ENCODE measurements around the gene RAI14. TPM values are rescaled to one million over a fixed set of nuclear protein-coding genes. Genes with fewer than 3 reads are reported as not detected.

Gene RAI14
- total RNA-seq, 1 donor from 2014 or later: 127 TPM

DNA sequence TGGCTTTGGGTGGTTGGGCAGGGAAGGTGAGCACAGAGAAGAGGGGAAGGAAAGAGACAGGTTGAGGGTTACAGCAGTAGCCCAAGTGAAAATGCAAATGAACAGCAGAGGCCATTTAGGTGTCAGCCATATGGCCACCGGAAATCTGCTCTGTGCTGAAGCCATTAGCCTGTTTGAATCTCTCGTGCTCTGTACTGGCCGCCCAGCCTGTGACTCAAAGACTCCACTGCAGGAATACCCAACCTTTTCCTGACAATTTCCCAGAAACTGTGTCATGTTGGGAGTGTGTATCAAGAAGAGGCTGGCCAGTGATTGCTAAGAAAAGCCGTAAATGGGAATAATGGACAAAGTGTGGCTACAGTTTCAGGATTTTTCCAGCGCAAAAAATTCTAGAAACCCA lies 35.9 kb upstream of the RAI14 start:
- peaks cover 2% of the 10 kb centered on the region for H3K27me3 Mint-ChIP-seq (ENCODE audit: unreplicated experiment)
- no peaks in the 10 kb centered on the region for H3K36me3 Mint-ChIP-seq (ENCODE audit: low read depth, unreplicated experiment)
- H3K4me3 Mint-ChIP-seq (ENCODE audit: unreplicated experiment): no peak overlapping the region
- no peak for DNase-seq (ENCODE audit: low spot score)
- TF ChIP-seq, protein P1, sequence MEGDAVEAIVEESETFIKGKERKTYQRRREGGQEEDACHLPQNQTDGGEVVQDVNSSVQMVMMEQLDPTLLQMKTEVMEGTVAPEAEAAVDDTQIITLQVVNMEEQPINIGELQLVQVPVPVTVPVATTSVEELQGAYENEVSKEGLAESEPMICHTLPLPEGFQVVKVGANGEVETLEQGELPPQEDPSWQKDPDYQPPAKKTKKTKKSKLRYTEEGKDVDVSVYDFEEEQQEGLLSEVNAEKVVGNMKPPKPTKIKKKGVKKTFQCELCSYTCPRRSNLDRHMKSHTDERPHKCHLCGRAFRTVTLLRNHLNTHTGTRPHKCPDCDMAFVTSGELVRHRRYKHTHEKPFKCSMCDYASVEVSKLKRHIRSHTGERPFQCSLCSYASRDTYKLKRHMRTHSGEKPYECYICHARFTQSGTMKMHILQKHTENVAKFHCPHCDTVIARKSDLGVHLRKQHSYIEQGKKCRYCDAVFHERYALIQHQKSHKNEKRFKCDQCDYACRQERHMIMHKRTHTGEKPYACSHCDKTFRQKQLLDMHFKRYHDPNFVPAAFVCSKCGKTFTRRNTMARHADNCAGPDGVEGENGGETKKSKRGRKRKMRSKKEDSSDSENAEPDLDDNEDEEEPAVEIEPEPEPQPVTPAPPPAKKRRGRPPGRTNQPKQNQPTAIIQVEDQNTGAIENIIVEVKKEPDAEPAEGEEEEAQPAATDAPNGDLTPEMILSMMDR (IDR thresholded peaks at IDR 0.05; ENCODE audit: unreplicated experiment): no peak
- no peak overlapping the region for H3K27ac Mint-ChIP-seq (ENCODE audit: unreplicated experiment)
- peaks cover 6% of the 10 kb centered on the region for H3K4me1 Mint-ChIP-seq (ENCODE audit: unreplicated experiment)
- no peaks in the 10 kb centered on the region for H3K9me3 Mint-ChIP-seq (ENCODE audit: unreplicated experiment)

DNA sequence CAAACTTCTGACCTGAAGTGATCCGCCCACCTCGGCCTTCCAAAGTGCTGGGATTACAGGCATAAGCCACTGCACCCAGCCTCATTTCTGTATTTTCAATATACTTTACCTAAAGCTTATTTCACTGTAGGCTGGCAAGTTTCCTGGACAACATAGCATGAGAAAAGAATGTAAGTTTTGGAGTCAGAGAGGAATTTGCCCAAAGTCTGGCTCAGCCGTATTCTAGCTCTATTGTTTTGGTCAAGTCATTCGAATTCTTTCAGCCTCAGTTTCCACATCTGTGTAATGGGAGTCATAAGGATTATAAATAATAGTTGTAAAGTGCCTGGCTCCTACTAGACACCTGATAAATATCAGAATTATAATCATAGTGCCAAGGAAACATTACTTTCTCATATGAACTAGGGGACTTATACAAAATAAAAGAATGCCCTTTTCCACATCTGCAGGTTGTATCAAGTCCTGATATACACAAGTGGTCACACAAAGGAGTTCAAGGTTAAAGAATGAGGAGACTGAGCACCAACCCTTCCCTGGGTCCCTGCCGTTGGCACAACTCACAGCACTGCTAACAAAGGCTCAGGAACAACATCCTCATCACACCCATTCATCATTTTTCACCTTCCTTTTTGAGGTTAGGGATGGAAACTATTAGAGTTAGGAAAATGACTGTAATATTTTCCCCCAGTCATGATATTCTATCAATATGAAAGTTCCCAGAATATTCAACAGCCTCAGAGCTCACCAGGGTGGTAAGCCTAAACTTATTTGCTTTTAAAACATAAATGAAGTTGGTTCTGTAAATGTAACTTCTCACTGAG lies 34.6 kb upstream of the RAI14 start:
- Mint-ChIP-seq H3K4me3 (ENCODE audit: unreplicated experiment) (no peak overlapping the region), H3K27ac (ENCODE audit: unreplicated experiment) (no peak overlapping the region), H3K27me3 (ENCODE audit: unreplicated experiment) (peaks cover 2% of the 10 kb centered on the region), H3K36me3 (ENCODE audit: low read depth, unreplicated experiment) (no peaks in the 10 kb centered on the region), H3K9me3 (ENCODE audit: unreplicated experiment) (no peaks in the 10 kb centered on the region), H3K4me1 (ENCODE audit: unreplicated experiment) (peaks cover 6% of the 10 kb centered on the region)
- TF ChIP-seq, protein P1 (IDR thresholded peaks at IDR 0.05; ENCODE audit: unreplicated experiment): no peak
- DNase-seq (ENCODE audit: low spot score): no peak

DNA sequence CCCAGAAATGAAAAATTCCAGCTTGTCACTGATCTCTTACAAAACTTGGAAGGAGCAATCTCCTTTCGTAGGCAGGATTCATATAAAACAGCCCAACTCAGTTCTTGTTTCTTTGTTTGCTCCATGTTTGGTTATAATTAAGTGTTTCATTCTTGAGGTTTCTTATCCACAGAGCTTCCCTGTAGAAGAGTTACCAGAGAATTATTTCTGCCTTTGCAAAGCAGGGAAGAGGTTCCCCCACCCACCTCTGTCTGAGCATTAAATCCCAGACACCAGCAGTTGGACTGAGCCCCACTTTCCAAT lies 34.1 kb upstream of the RAI14 start:
- peaks cover 2% of the 10 kb centered on the region for H3K27me3 Mint-ChIP-seq (ENCODE audit: unreplicated experiment)
- no peak for DNase-seq (ENCODE audit: low spot score)
- H3K36me3 Mint-ChIP-seq (ENCODE audit: low read depth, unreplicated experiment): no peaks in the 10 kb centered on the region
- no peak overlapping the region for H3K27ac Mint-ChIP-seq (ENCODE audit: unreplicated experiment)
- TF ChIP-seq, protein P1 (IDR thresholded peaks at IDR 0.05; ENCODE audit: unreplicated experiment): no peak
- no peaks in the 10 kb centered on the region for H3K9me3 Mint-ChIP-seq (ENCODE audit: unreplicated experiment)
- H3K4me1 Mint-ChIP-seq (ENCODE audit: unreplicated experiment): peaks cover 6% of the 10 kb centered on the region
- no peak overlapping the region for H3K4me3 Mint-ChIP-seq (ENCODE audit: unreplicated experiment)

DNA sequence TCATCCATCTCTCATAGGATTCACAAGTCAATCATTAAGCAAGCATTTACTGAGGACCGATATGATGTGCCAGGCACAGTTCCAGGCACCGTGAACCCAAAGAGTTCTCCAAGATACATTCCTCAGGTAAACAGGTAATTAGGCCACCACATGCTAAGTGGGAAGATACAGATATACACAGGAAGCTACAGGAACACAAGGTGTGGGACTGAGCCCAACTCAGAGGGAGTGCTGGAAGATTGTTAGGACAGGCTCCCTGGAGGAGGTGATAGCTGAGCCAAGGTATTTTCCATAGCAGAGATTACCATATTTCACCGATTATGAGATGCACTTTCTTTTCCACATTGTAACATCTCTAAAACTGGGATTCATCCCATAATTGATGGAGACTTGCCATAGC lies 31.4 kb upstream of the RAI14 start:
- Mint-ChIP-seq H3K9me3 (ENCODE audit: unreplicated experiment) (no peaks in the 10 kb centered on the region), H3K27me3 (ENCODE audit: unreplicated experiment) (peaks cover 2% of the 10 kb centered on the region), H3K27ac (ENCODE audit: unreplicated experiment) (no peak overlapping the region), H3K4me3 (ENCODE audit: unreplicated experiment) (no peak overlapping the region), H3K36me3 (ENCODE audit: low read depth, unreplicated experiment) (no peaks in the 10 kb centered on the region), H3K4me1 (ENCODE audit: unreplicated experiment) (peaks cover 11% of the 10 kb centered on the region)
- no peak for DNase-seq (ENCODE audit: low spot score)
- TF ChIP-seq, protein P1 (IDR thresholded peaks at IDR 0.05; ENCODE audit: unreplicated experiment): no peak

DNA sequence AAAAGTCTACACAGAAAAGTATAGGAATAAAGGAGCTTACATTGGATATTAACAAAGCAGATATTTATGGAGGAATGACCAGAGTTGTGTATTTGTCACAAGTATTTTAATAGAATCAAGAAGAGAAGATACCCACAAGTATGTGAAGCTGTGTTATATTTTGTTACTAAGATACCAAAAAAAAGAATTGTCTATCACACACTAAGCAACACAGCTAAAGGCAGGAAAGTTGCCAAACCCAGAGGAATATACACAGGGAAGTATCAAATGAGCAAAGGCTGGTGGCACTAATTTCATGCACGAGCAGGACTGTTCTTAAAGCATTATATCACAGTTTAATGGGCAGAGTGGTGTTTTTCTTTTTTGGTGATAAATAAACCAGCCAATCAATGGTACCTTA lies 30.9 kb upstream of the RAI14 start:
- DNase-seq (ENCODE audit: low spot score): no peak
- H3K4me3 Mint-ChIP-seq (ENCODE audit: unreplicated experiment): no peak overlapping the region
- H3K36me3 Mint-ChIP-seq (ENCODE audit: low read depth, unreplicated experiment): no peaks in the 10 kb centered on the region
- H3K9me3 Mint-ChIP-seq (ENCODE audit: unreplicated experiment): no peaks in the 10 kb centered on the region
- TF ChIP-seq, protein P1 (IDR thresholded peaks at IDR 0.05; ENCODE audit: unreplicated experiment): no peak
- peaks cover 11% of the 10 kb centered on the region for H3K4me1 Mint-ChIP-seq (ENCODE audit: unreplicated experiment)
- no peak overlapping the region for H3K27ac Mint-ChIP-seq (ENCODE audit: unreplicated experiment)
- no peaks in the 10 kb centered on the region for H3K27me3 Mint-ChIP-seq (ENCODE audit: unreplicated experiment)
